GM20000 (cell line): Measurements from ENCODE around the gene EPHB2.

Experiments
- DNase-seq: peaks from one replicate; pipeline ENCODE4 v3.0.0; 2012; ENCODE audit warnings: low spot score
- CTCF ChIP-seq: IDR thresholded peaks from 2 replicates; pipeline ENCODE4 v1.5.1; 2012; ENCODE audit warnings: mild to moderate bottlenecking, control low read depth; ENCODE audit errors: extremely low read depth, missing control alignments

Gene EPHB2

GRCh38 chr1:22963044-22963677, 252.5 kb downstream of the EPHB2 start:
- no peak for DNase-seq
- no peak for TF ChIP-seq CTCF

- no peak for DNase-seq
- TF ChIP-seq CTCF = no peak
These were observed 255.7 kb downstream of the EPHB2 start for GRCh38 chr1:22966309-22966708.

GRCh38 chr1:22967833-22968232, 257.2 kb downstream of the EPHB2 start:
- no peak for TF ChIP-seq CTCF
- DNase-seq = no peak

- no peak for DNase-seq
- TF ChIP-seq CTCF = no peak
These were observed 258.7 kb downstream of the EPHB2 start for GRCh38 chr1:22969304-22969709.

GRCh38 chr1:22970096-22970495, 259.5 kb downstream of the EPHB2 start:
- DNase-seq = no peak
- no peak for TF ChIP-seq CTCF
